Kidney (tissue), 14 donors: ENCODE measurements around the gene DDIT3. TPM values are rescaled to one million over a fixed set of nuclear protein-coding genes. Genes with fewer than 3 reads are reported as not detected.

Source experiments
- DNase-seq, 5 donors: peaks; one replicate each; pipeline ENCODE4 v3.0.0-alpha.2; 2013 to 2020
- FAIRE-seq: peaks from 2 replicates; lab custom pipeline; 2012; peaks lifted over from hg19 to GRCh38; lab: Jason Lieb, UNC
- H3K27ac ChIP-seq, 2 donors: one replicate each; pipeline ENCODE4 v1.7.0; 2013; ENCODE audit warnings: low read depth in 2 of 2, low read length in 2 of 2, inconsistent platforms in 1 of 2
- H3K27me3 ChIP-seq: one replicate; pipeline ENCODE4 v1.7.1; 2013; ENCODE audit warnings: low read length, inconsistent platforms; ENCODE audit not compliant: control insufficient read depth, insufficient read depth
- H3K36me3 ChIP-seq, 3 donors: one replicate each; pipeline versions ENCODE4 v1.7.0 to v1.7.1; 2013; ENCODE audit warnings: low read length in 3 of 3, control low read depth in 1 of 3, inconsistent platforms in 1 of 3; ENCODE audit not compliant: insufficient read depth in 3 of 3, control insufficient read depth in 2 of 3
- H3K4me1 ChIP-seq, 3 donors: one replicate each; pipeline versions ENCODE4 v1.7.0 to v1.7.1; 2013; ENCODE audit warnings: low read length in 3 of 3, inconsistent platforms in 1 of 3, low read depth in 1 of 3; ENCODE audit not compliant: control insufficient read depth in 2 of 3, insufficient read depth in 2 of 3
- H3K4me3 ChIP-seq, 3 donors: one replicate each; pipeline versions ENCODE4 v1.7.0 to v1.8.1; 2013; ENCODE audit warnings: low read length in 3 of 3, control low read depth in 1 of 3, inconsistent platforms in 1 of 3
- H3K9ac ChIP-seq, 3 donors: one replicate each; pipeline versions ENCODE4 v1.7.0 to v1.7.1; 2013; ENCODE audit warnings: low read length in 3 of 3, control low read depth in 1 of 3, inconsistent platforms in 1 of 3
- H3K9me3 ChIP-seq, 3 donors: one replicate each; pipeline versions ENCODE4 v1.7.0 to v1.7.1; 2013; ENCODE audit warnings: low read length in 3 of 3, control low read depth in 1 of 3, inconsistent platforms in 1 of 3; ENCODE audit not compliant: control insufficient read depth in 2 of 3, insufficient read depth in 1 of 3
- CTCF ChIP-seq: IDR thresholded peaks from 3 replicates; pipeline ENCODE4 v1.5.1; 2012; ENCODE audit warnings: mild to moderate bottlenecking, moderate library complexity, borderline replicate concordance; ENCODE audit not compliant: insufficient read depth; ENCODE audit errors: extremely low read depth
- intact Hi-C: fragments of 100-400 bp; cut with DNase I; formaldehyde crosslinking; loops from one replicate; pipeline ENCODE4 v1.11.1; 2022
- polyA plus RNA-seq: library from polyadenylated mRNA; stranded (reverse); fragments of 350-450 nt; fragmentation: Illumina TruSeq; extraction: RNeasy Lipid Tissue Mini Kit (QIAGEN cat#74804); gene quantifications from one replicate; pipeline ENCODE4 v1.2.3, GENCODE V29; 2014; ENCODE audit warnings: low read depth, low replicate concordance; ENCODE audit not compliant: insufficient read depth
- total RNA-seq: library from RNA; stranded (reverse); fragmentation: NEBNext Ultra II Directional; extraction: Animal tissue kit (Norgen Biotek cat#: 25700); gene quantifications from one replicate; pipeline ENCODE4 v1.2.1, GENCODE V29; 2021
- donor health status: control.
- donor health status: control.
- donor health status: control.
- donor health status: control.
- donor health status: control.
- donor health status: DM: yes; HTN: yes; CAD: no.
- donor health status: Normal renal cell carcinoma (clear cell type).

Gene DDIT3
- total and polyA plus RNA-seq, 2 donors from 2014 or later, result 34.1 to 83.1 TPM

- no peak overlapping the region for H3K9ac ChIP-seq
- no peak overlapping the region for H3K27ac ChIP-seq
- H3K4me3 ChIP-seq, result no peak overlapping the region
- TF ChIP-seq CTCF, result no peak
- no peaks in the 10 kb centered on the region for H3K36me3 ChIP-seq
- H3K4me1 ChIP-seq, result peaks cover 0 to 5% (median 0%) of the 10 kb centered on the region in 3 donors
- H3K9me3 ChIP-seq, result no peaks in the 10 kb centered on the region
- DNase-seq, result no peak
- H3K27me3 ChIP-seq, result peaks cover 17% of the 10 kb centered on the region
- intact Hi-C loops, result no loop called here
- FAIRE-seq, result no peak
Measured at GRCh38 chr12:57551637-57552305, 31.5 kb upstream of the DDIT3 start.

GRCh38 chr12:57550641-57551549, 30.6 kb upstream of the DDIT3 start:
- Histone ChIP-seq H3K4me3 (no peak overlapping the region), H3K36me3 (no peaks in the 10 kb centered on the region), H3K27me3 (peaks cover 17% of the 10 kb centered on the region), H3K27ac (no peak overlapping the region), H3K4me1 (peaks cover 0 to 11% (median 6%) of the 10 kb centered on the region in 3 donors), H3K9ac (no peak overlapping the region), H3K9me3 (no peaks in the 10 kb centered on the region)
- no peak for TF ChIP-seq CTCF
- intact Hi-C loops, result no loop called here
- DNase-seq (no peak), FAIRE-seq (no peak)

GRCh38 chr12:57549909-57550640, 29.8 kb upstream of the DDIT3 start, which contains the start of gene KIF5A:
Gene KIF5A, plus strand, starts transcription at chr12:57550044. Its CDS starts 228 bp downstream, at chr12:57550272.
- Histone ChIP-seq H3K9me3 (no peaks in the 10 kb centered on the region), H3K27me3 (peaks cover 17% of the 10 kb centered on the region), H3K36me3 (no peaks in the 10 kb centered on the region), H3K9ac (peak within 1 kb of the TSS in 1 of 3 donors; percentile 54), H3K27ac (no peak within 1 kb of the TSS), H3K4me3 (peak within 1 kb of the TSS in 2 of 3 donors; percentile 14 to 52), H3K4me1 (peaks cover 0 to 14% (median 14%) of the 10 kb centered on the region in 3 donors)
- intact Hi-C loops, result no loop called here
- FAIRE-seq (no peak), DNase-seq (peak; percentile 33 to 77 (median 47))
- no peak for TF ChIP-seq CTCF
